ENCODE measurements around the gene VPREB3.

VPREB3 gene

DNA sequence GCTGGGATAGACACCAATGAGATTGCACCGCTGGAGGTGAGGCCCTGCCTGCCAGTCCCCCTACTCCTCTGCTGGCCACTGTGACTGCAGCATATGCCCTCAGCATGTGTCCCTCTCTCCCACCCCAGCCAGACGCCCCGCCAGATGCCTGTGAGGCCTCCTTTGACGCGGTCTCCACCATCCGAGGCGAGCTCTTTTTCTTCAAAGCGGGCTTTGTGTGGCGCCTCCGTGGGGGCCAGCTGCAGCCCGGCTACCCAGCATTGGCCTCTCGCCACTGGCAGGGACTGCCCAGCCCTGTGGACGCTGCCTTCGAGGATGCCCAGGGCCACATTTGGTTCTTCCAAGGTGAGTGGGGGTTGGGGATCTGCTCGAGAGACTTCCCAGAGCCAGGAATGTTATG is 26.8 kb upstream of the VPREB3 start:
- Histone ChIP-seq H3K36me3 (ENCODE audit: control insufficient read depth, low read depth, low read length) (no peaks in the 10 kb centered on the region), H3K4me3 (ENCODE audit: low read length) (no peak overlapping the region), H3K9me3 (ENCODE audit: control insufficient read depth, low read depth, low read length) (no peaks in the 10 kb centered on the region), H3K27ac (ENCODE audit: low read length) (no peak overlapping the region), H3K27me3 (ENCODE audit: control insufficient read depth, insufficient read depth, low read length) (no peaks in the 10 kb centered on the region), H3K9ac (ENCODE audit: low read length) (no peak overlapping the region), H3K4me1 (ENCODE audit: control insufficient read depth, low read depth, low read length) (no peaks in the 10 kb centered on the region)

DNA sequence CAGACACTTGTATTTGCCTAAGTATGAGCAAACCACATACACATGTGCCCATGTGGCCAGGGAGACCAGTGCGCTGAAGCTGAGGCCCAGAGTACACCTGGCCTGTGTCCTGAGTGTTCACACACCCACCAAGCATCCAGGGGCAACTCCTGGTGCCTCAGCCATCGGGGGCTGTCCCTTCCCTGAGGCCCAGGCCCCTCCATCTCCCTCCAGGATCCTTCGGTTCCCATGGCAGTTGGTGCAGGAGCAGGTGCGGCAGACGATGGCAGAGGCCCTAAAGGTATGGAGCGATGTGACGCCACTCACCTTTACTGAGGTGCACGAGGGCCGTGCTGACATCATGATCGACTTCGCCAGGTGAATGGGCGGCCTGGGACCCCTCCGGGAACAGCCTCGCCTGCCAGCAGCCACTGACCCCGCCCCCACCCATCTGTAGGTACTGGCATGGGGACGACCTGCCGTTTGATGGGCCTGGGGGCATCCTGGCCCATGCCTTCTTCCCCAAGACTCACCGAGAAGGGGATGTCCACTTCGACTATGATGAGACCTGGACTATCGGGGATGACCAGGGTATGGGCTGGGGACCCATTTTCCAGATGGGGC is 26.0 kb upstream of the VPREB3 start:
- H3K4me3 ChIP-seq (ENCODE audit: low read length): no peak overlapping the region
- no peaks in the 10 kb centered on the region for H3K4me1 ChIP-seq (ENCODE audit: control insufficient read depth, low read depth, low read length)

GRCh38 chr22:23779731-23780130 is 25.5 kb upstream of the VPREB3 start:
- H3K36me3 ChIP-seq (ENCODE audit: control insufficient read depth, low read depth, low read length): no peaks in the 10 kb centered on the region
- H3K9me3 ChIP-seq (ENCODE audit: control insufficient read depth, low read depth, low read length): no peaks in the 10 kb centered on the region
- no peak overlapping the region for H3K27ac ChIP-seq (ENCODE audit: low read length)
- H3K27me3 ChIP-seq (ENCODE audit: control insufficient read depth, insufficient read depth, low read length): no peaks in the 10 kb centered on the region
- H3K4me3 ChIP-seq (ENCODE audit: low read length): no peak overlapping the region
- no peak overlapping the region for H3K9ac ChIP-seq (ENCODE audit: low read length)
- no peaks in the 10 kb centered on the region for H3K4me1 ChIP-seq (ENCODE audit: control insufficient read depth, low read depth, low read length)

More for the DNA sequence above, 26.0 kb upstream of the VPREB3 start:
- no peaks in the 10 kb centered on the region for H3K27me3 ChIP-seq (ENCODE audit: control insufficient read depth, insufficient read depth, low read length)
- H3K9me3 ChIP-seq (ENCODE audit: control insufficient read depth, low read depth, low read length): no peaks in the 10 kb centered on the region
- H3K9ac ChIP-seq (ENCODE audit: low read length): no peak overlapping the region
- no peak overlapping the region for H3K27ac ChIP-seq (ENCODE audit: low read length)
- H3K36me3 ChIP-seq (ENCODE audit: control insufficient read depth, low read depth, low read length): no peaks in the 10 kb centered on the region

DNA sequence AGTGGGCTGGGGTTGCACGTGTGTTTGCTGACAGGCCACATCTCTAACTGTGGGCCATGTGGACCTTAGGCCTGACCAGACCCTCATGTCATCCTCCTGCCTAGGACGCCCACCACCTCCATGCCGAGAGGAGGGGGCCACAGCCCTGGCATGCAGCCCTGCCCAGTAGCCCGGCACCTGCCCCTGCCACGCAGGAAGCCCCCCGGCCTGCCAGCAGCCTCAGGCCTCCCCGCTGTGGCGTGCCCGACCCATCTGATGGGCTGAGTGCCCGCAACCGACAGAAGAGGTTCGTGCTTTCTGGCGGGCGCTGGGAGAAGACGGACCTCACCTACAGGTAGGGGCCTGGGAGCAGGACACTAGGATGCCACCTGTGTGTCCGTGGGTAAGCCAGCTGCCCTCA is 24.9 kb upstream of the VPREB3 start:
- no peaks in the 10 kb centered on the region for H3K9me3 ChIP-seq (ENCODE audit: control insufficient read depth, low read depth, low read length)
- no peak overlapping the region for H3K4me3 ChIP-seq (ENCODE audit: low read length)
- no peaks in the 10 kb centered on the region for H3K36me3 ChIP-seq (ENCODE audit: control insufficient read depth, low read depth, low read length)
- no peak overlapping the region for H3K27ac ChIP-seq (ENCODE audit: low read length)
- H3K27me3 ChIP-seq (ENCODE audit: control insufficient read depth, insufficient read depth, low read length): peaks cover 5% of the 10 kb centered on the region
- H3K4me1 ChIP-seq (ENCODE audit: control insufficient read depth, low read depth, low read length): no peaks in the 10 kb centered on the region
- H3K9ac ChIP-seq (ENCODE audit: low read length): no peak overlapping the region

DNA sequence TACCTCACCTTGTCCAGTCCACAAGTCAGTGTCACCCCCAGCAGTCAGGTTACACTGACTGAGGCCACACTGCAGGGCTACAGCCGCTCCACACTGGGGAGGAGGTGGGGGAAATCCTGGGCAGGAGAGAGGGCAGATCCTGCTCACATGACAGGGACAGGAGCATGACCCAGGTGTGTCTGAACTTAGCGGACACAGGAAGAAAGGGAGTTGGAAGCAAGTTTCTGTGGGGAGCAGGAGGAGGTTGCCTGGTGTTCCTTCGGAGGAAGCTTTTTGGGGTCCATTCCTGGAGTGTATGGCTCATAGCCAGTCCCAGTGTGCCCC is 24.3 kb upstream of the VPREB3 start:
- Histone ChIP-seq H3K36me3 (ENCODE audit: control insufficient read depth, low read depth, low read length) (no peaks in the 10 kb centered on the region), H3K9ac (ENCODE audit: low read length) (no peak overlapping the region), H3K27me3 (ENCODE audit: control insufficient read depth, insufficient read depth, low read length) (peaks cover 10% of the 10 kb centered on the region), H3K9me3 (ENCODE audit: control insufficient read depth, low read depth, low read length) (no peaks in the 10 kb centered on the region), H3K4me1 (ENCODE audit: control insufficient read depth, low read depth, low read length) (no peaks in the 10 kb centered on the region), H3K27ac (ENCODE audit: low read length) (no peak overlapping the region), H3K4me3 (ENCODE audit: low read length) (no peak overlapping the region)

DNA sequence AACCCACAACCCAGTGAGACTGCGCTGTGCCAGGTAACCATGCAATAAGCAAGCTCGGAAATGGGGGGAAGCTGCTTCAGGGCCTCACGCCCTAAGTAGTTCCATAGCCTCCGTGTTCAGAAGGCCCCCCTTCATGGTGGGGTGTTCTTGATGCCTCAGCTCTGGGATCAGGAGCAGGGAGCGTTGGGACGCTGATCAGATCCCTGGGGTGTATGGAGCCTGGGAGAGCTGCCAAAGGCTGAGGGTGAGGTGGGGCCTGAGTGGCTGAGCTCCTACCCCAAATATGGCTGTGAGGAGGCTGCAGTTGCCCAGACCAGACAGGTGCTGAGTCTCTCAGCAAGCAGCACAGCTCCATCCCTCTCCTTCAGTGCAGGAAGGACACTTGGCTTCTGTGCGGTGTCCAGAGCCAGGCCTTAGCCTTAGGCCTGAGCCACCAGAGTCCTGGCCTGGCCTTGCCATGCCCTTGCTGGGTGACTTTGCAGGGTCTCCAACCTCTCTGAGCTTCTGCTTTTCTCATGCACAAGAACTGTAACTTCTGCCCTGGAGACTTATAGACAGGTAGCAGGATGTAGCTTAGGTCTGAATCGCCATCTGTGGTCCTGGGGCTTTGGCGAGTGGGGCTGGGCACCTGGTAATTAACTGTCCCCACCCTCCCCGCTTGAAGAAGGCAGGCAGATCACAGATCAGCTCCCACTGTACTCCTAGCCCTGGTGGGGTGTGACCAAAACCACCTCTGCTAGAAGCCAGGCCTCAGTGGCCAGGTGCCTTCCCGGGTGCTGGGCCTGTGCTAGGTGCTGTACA is 23.8 kb upstream of the VPREB3 start:
- Histone ChIP-seq H3K27ac (ENCODE audit: low read length) (no peak overlapping the region), H3K27me3 (ENCODE audit: control insufficient read depth, insufficient read depth, low read length) (peaks cover 16% of the 10 kb centered on the region), H3K36me3 (ENCODE audit: control insufficient read depth, low read depth, low read length) (no peaks in the 10 kb centered on the region), H3K9me3 (ENCODE audit: control insufficient read depth, low read depth, low read length) (no peaks in the 10 kb centered on the region), H3K9ac (ENCODE audit: low read length) (no peak overlapping the region), H3K4me3 (ENCODE audit: low read length) (no peak overlapping the region), H3K4me1 (ENCODE audit: control insufficient read depth, low read depth, low read length) (peaks cover 3% of the 10 kb centered on the region)

- Histone ChIP-seq H3K27ac (ENCODE audit: low read length) (no peak overlapping the region), H3K9ac (ENCODE audit: low read length) (no peak overlapping the region)
Measured at GRCh38 chr22:23775779-23776375, 21.7 kb upstream of the VPREB3 start.

GRCh38 chr22:23774922-23775436 is 20.8 kb upstream of the VPREB3 start:
- H3K9ac ChIP-seq (ENCODE audit: low read length): no peak overlapping the region
- H3K4me1 ChIP-seq (ENCODE audit: control insufficient read depth, low read depth, low read length): peaks cover 3% of the 10 kb centered on the region
- no peak overlapping the region for H3K27ac ChIP-seq (ENCODE audit: low read length)
- H3K27me3 ChIP-seq (ENCODE audit: control insufficient read depth, insufficient read depth, low read length): peaks cover 17% of the 10 kb centered on the region
- H3K36me3 ChIP-seq (ENCODE audit: control insufficient read depth, low read depth, low read length): no peaks in the 10 kb centered on the region
- no peaks in the 10 kb centered on the region for H3K9me3 ChIP-seq (ENCODE audit: control insufficient read depth, low read depth, low read length)
- H3K4me3 ChIP-seq (ENCODE audit: low read length): no peak overlapping the region

More at GRCh38 chr22:23775779-23776375, 21.7 kb upstream of the VPREB3 start:
- H3K27me3 ChIP-seq (ENCODE audit: control insufficient read depth, insufficient read depth, low read length): peaks cover 17% of the 10 kb centered on the region
- H3K36me3 ChIP-seq (ENCODE audit: control insufficient read depth, low read depth, low read length): no peaks in the 10 kb centered on the region
- peaks cover 3% of the 10 kb centered on the region for H3K4me1 ChIP-seq (ENCODE audit: control insufficient read depth, low read depth, low read length)
- H3K9me3 ChIP-seq (ENCODE audit: control insufficient read depth, low read depth, low read length): no peaks in the 10 kb centered on the region
- no peak overlapping the region for H3K4me3 ChIP-seq (ENCODE audit: low read length)

DNA sequence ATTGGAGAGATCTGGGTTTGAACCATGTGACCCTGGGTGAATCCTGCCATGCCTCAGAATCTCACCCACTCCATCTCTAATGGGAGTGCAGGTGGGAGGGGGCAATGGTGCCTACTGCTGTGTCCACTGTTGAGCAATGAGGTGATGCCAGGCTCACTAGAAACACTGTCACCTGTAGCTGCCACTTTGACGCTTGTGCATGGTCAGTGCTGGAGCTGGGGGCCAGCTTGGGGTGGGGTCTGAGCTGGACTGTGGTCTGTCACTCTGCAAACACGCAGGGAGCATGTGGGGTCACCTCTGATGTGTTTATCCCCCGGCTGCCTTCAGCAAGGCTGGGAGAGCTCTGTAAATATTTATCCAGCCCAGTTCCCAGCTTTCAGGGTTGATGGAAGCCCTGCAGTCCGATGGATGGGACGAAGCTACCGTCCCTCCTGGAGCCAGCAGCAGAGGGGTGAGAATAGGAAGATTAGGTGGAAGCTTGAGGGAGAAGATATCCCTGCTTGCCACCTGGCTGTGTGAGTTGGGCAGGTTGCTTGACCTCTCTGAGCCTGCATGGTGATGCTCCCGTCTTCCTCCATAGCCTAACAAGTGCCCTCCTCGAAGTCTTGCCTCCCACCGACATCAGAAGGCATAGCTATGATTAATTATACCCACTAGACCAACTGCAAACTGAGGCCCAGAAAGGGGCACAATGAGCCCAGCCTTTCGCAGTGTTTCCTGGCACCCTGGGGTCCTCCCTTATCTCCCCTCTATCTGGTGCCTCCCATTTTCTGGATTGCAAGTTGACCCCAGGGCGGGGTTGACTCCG is 20.1 kb upstream of the VPREB3 start:
- Histone ChIP-seq H3K27me3 (ENCODE audit: control insufficient read depth, insufficient read depth, low read length) (peaks cover 23% of the 10 kb centered on the region), H3K9ac (ENCODE audit: low read length) (no peak overlapping the region), H3K9me3 (ENCODE audit: control insufficient read depth, low read depth, low read length) (no peaks in the 10 kb centered on the region), H3K4me3 (ENCODE audit: low read length) (no peak overlapping the region), H3K27ac (ENCODE audit: low read length) (no peak overlapping the region), H3K4me1 (ENCODE audit: control insufficient read depth, low read depth, low read length) (peaks cover 3% of the 10 kb centered on the region), H3K36me3 (ENCODE audit: control insufficient read depth, low read depth, low read length) (no peaks in the 10 kb centered on the region)

- Histone ChIP-seq H3K27ac (ENCODE audit: low read length) (no peak overlapping the region), H3K27me3 (ENCODE audit: control insufficient read depth, insufficient read depth, low read length) (peaks cover 28% of the 10 kb centered on the region), H3K9ac (ENCODE audit: low read length) (no peak overlapping the region), H3K4me3 (ENCODE audit: low read length) (peak overlapping the region; percentile 69), H3K36me3 (ENCODE audit: control insufficient read depth, low read depth, low read length) (no peaks in the 10 kb centered on the region), H3K4me1 (ENCODE audit: control insufficient read depth, low read depth, low read length) (peaks cover 3% of the 10 kb centered on the region), H3K9me3 (ENCODE audit: control insufficient read depth, low read depth, low read length) (no peaks in the 10 kb centered on the region)
Measured at GRCh38 chr22:23773483-23774113, 19.4 kb upstream of the VPREB3 start.
